Mucosa of gallbladder (tissue), 1 donor: ENCODE results near the gene NUAK2. TPM values are rescaled to one million over a fixed set of nuclear protein-coding genes. Genes with fewer than 3 reads are reported as not detected.

Experiments used
- DNase-seq: peaks from one replicate; pipeline ENCODE4 v3.0.0-alpha.2; 2020; ENCODE audit warnings: low spot score
- total RNA-seq: library from RNA; stranded (reverse); gene quantifications from one replicate; pipeline ENCODE4 v1.2.1, GENCODE V29; 2021
- donor health status: DM: no; HTN: no; CAD: no.

Gene NUAK2
- total RNA-seq, 1 donor from 2014 or later = 6.7 TPM

DNA sequence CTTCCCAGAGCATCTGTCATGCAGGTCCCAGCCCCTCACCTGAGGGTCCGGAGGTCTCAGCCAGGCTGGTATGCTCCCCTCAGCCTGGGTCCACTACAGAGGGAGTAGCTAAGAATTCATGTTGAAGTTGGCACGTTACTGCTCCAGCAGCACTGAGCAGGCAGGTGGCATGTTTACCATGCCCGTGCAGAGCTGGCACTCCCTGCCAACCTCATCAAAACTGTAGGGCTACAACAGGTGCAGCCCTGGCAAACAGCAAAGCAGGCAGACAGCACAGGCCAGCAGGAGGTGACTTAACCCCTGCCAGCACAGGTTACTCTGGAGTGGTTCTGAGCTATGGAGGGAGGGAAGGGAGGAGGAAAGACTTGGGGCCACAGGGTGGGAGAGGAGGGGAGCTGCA, 46.4 kb downstream of the NUAK2 start:
- peak; percentile 60 for DNase-seq

- no peak for DNase-seq
Measured at GRCh38 chr1:205274041-205274691, 47.4 kb downstream of the NUAK2 start.

GRCh38 chr1:205273551-205273982, 48.0 kb downstream of the NUAK2 start:
- peak; percentile 88 for DNase-seq

- DNase-seq = no peak
Measured at GRCh38 chr1:205272536-205272935, 49.0 kb downstream of the NUAK2 start.

GRCh38 chr1:205271745-205272144, 49.8 kb downstream of the NUAK2 start:
- DNase-seq = no peak

DNA sequence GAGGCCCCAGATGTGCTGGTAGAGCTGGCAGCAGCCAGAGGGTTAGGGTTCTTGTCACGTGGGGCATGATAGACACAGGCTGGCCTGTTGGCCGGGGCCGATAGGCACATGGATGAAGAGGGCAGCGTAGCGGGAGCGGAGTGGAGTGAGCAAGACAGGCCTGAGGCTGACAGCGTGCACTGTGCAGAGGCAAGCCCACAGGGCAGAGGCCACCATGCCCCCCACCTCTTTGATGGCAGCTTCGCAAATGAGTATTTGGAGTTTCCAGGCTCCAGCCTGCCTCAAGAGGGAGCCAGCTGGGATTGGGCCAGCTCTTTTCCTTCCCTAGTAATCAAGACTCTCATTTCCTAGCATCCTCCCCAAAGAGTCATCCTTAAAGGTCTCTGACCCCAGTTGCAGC, 50.3 kb downstream of the NUAK2 start:
- no peak for DNase-seq

- DNase-seq = peak; percentile 74
Measured at GRCh38 chr1:205270764-205271163, 50.8 kb downstream of the NUAK2 start.

DNA sequence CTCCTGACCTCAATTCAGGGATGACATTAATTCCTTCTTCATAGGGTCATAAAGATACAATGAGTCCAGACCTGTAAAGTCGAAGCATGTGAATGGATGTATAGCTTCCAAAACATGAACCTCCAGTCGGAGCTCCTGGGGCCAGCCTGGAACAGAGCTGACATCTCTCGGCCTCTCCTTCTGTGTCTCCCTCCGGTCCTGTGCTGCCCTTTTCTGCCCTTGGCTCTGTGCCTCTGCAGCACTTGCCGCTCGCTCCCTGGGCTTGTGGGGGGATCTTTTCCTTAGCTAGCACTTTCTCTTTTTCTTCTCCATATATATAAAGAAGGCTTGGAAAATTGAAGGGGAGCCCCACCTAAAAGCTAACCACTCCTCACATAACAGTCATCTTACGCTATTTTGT, 51.3 kb downstream of the NUAK2 start:
- DNase-seq = no peak

GRCh38 chr1:205269711-205270110, 51.8 kb downstream of the NUAK2 start:
- DNase-seq = no peak

DNA sequence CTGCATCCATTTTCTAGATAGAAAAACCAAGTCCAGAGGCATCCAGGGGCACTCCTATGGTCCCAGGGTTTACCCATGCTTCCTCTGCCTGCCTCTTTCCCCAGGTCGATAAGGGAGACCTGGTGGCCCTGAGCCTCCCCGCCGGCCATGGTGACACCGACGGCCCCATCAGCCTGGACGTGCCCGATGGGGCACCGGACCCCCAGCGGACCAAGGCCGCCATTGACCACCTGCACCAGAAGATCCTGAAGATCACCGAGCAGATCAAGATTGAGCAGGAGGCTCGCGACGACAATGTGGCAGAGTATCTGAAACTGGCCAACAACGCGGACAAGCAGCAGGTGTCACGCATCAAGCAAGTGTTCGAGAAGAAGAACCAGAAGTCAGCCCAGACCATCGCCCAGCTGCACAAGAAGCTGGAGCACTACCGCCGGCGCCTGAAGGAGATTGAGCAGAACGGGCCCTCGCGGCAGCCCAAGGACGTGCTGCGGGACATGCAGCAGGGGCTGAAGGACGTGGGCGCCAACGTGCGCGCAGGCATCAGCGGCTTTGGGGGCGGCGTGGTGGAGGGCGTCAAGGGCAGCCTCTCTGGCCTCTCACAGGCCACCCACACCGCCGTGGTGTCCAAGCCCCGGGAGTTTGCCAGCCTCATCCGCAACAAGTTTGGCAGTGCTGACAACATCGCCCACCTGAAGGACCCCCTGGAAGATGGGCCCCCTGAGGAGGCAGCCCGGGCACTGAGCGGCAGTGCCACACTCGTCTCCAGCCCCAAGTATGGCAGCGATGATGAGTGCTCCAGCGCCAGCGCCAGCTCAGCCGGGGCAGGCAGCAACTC, 52.5 kb downstream of the NUAK2 start:
- DNase-seq = no peak

GRCh38 chr1:205267306-205267902, 54.1 kb downstream of the NUAK2 start:
- no peak for DNase-seq

DNA sequence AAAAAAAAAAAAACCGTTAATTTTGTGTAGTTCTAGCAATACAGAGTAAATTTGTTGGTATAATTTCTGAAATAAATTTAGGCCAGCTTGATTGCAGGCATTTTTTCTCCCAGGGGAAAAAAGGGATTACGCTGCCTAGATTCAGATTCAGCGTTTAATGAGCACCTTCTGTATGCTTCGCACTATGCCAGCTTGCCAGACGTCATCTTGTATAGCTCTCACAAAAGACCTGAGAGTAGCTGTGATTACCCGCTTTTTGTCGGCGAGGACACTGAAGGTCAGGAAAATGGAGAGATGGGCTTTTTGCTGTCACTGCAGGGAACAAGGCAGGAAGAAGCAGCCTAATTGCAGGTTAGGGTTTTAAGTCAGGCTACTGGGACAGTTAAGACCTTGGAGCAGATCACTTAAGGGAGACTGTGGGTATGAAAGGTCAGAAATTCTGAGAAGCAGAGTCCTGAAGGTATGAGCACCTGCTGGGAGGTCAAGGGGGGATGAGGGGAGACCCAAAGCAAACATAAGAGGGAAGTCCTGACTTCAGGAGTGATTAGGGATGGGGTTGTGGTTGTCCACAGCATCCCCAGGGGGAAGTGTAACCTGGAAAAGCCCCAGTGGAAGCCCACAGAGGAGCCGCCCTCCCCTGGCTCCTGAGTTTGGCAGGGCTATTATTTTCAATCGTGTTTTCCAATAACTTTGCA, 54.8 kb downstream of the NUAK2 start:
- no peak for DNase-seq

DNA sequence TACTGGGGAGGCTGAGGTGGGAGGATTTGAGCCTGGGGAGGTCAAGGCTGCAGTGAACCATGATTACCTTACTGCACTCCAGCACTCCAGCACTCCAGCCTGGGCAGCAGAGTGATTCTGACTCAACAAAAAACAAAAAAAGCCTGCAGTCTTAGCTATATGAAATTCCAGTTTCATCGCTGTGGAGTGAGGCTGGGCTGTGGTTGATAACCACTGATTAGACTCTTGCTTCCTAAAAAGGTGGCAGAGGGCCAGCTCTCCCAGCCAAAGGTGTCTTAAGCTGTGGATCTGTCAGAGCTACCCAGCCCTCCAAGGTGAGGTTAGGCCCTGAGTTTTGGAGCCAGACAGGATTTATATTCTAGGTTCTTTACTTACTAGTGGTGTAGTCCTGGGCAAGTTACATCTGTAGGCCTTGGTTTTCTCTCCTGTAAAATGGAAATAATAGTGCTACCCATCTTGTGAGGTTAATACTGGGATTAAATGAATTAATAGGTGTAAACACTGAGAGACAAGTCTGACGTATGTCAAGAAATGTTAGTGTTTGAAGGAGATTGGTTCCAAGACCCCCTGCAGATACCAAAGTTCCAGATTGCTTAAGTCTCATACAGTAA, 57.9 kb downstream of the NUAK2 start:
- DNase-seq = no peak

GRCh38 chr1:205262731-205263171, 58.8 kb downstream of the NUAK2 start:
- no peak for DNase-seq

DNA sequence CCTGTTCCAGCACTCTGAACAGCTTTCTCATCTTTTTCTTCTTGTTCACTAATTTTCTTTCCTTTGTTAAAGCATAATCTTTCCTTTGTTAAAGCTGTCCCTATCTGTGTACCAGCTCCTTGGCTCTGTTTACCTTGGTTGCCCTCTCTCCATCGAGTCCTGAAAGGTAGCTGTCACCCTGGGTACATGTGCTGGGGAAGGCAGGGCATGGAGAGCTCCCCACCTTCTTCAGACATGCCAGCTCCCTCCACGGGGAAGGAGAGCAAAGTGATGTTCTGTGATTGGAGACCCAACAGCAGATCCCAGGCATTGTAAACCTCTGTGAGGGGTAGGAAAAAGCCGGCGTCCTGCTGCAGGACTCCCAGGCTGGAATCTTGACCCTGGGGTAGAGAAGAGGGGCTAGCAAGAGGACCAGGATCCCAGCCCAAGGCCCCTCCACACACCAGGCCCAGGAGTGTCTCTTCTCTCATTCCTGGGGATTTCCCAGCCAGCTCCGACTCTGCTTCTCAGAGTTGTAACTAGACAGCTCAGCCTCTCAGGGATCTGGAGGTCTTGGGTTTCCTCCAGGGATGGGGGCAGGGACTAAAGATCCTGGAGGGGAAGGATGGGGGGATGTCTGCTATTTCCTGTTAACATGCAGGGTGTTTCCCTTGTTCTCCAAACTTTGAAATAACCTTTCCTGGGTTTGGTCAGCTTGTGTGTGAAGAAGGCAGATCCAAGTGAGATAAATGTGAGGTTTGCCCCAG, 59.4 kb downstream of the NUAK2 start:
- no peak for DNase-seq

DNA sequence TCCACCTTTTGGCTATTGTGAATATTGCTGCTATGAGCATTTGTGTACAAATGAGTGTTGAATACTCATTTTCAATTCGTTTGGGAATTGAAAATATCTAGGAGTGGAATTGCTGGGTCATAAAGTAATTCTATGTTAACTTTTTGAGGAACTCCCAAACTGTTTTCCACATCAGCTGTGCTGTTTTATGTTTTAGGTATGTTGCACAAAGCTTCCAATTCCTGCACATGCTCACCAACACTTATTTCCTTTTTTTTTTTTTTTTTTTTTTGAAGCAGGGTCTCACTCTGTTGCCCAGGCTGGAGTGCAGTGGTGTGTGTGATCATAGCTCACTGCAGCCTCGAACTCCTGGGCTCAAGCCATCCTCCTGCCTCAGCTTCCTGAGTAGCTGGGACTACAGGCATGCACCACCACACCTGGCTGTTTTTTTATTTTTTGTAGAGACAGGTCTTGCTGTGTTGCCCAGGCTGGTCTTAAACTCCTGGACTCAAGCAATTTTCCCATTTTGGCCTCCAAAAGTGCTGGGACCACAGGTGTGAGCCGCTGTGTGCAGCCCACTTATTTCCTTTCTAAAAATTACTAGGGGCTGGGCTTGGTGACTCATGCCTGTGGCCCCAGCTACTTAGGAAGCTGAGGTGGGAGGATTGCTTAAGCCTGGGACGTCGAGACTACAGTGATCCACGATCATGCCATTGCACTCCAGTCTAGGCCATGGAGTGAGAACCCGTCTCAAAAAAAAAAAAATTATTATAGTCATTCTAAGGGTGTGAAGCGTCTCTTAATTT, 60.4 kb downstream of the NUAK2 start:
- DNase-seq = no peak

- DNase-seq = no peak
Measured at GRCh38 chr1:205259998-205260397, 61.5 kb downstream of the NUAK2 start.

GRCh38 chr1:205259324-205259832, 62.2 kb downstream of the NUAK2 start:
- no peak for DNase-seq

- DNase-seq = no peak
Measured at GRCh38 chr1:205258719-205259118, 62.8 kb downstream of the NUAK2 start.

DNA sequence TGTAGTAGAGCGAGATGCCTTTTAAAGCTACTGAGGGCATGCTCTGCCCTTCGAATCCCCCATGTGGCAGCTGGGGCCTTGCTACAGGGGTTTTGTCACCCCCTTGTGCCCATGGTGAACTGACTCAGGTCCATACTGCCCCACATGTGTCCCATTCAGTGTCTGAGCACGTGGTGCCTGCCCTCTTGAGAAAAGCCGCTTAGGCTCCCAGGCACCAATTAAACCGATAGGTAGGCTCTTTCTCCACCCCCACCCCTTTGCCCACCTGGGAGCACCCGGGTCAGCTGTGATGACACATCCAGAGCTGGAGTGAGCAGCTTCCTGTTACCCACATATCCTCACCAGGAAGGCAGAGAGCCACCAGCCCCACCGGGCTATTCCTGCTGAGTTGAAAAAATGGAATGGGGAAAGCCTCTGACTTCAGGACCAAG, 63.3 kb downstream of the NUAK2 start:
- no peak for DNase-seq
